AG10803 (cell line): ENCODE measurements around the gene KIFC3.

Experiments used
- DNase-seq: peaks from one replicate; pipeline ENCODE4 v3.0.0; 2010; ENCODE audit warnings: low read depth
- H3K4me3 ChIP-seq: 2 replicates; pipeline ENCODE4 v1.5.1; 2011; ENCODE audit warnings: mild to moderate bottlenecking, low read length, control low read depth
- TF ChIP-seq, protein P1 (sequence below): conservative IDR thresholded peaks from 2 replicates; pipeline ENCODE4 v1.5.1; 2011; ENCODE audit warnings: mild to moderate bottlenecking, low read length, control low read depth, inconsistent platforms

Gene KIFC3

GRCh38 chr16:57788951-57789350 lies 13.3 kb downstream of the KIFC3 start:
- DNase-seq, result no peak
- no peak overlapping the region for H3K4me3 ChIP-seq
- TF ChIP-seq, protein P1, sequence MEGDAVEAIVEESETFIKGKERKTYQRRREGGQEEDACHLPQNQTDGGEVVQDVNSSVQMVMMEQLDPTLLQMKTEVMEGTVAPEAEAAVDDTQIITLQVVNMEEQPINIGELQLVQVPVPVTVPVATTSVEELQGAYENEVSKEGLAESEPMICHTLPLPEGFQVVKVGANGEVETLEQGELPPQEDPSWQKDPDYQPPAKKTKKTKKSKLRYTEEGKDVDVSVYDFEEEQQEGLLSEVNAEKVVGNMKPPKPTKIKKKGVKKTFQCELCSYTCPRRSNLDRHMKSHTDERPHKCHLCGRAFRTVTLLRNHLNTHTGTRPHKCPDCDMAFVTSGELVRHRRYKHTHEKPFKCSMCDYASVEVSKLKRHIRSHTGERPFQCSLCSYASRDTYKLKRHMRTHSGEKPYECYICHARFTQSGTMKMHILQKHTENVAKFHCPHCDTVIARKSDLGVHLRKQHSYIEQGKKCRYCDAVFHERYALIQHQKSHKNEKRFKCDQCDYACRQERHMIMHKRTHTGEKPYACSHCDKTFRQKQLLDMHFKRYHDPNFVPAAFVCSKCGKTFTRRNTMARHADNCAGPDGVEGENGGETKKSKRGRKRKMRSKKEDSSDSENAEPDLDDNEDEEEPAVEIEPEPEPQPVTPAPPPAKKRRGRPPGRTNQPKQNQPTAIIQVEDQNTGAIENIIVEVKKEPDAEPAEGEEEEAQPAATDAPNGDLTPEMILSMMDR, result no peak

DNA sequence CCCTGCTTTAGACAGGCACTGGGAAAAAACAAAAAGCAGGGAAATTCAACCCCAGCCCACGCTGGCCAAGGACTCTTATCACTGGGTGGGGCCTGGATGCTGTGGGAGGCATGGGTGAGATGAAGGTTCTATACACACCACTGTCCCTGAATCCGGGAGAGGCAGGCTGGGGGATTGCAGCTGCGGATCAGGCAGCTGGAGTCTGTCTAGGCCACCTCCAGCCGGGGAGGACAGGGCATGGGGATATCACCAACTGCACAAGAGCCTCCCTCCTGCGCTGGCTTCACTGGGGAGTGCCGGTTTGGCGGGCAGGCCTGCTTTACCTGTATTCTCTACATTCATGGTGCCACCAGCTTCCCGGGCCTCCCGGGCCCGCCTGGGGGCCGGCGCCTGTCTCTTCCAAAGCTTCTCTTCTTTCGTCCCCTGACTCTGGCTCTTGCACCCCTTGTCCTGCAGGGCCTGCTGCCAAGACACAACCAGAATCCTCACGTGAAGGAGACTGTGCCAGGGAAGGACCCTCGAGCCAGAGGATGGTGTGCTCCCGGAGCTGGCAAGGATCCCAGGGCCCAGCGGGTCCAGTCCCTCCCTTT lies 13.9 kb downstream of the KIFC3 start:
- DNase-seq, result no peak
- H3K4me3 ChIP-seq, result no peak overlapping the region
- TF ChIP-seq, protein P1, result no peak

- TF ChIP-seq, protein P1, result no peak
- no peak for DNase-seq
- no peak overlapping the region for H3K4me3 ChIP-seq
Measured at GRCh38 chr16:57787519-57787905, 14.8 kb downstream of the KIFC3 start.

GRCh38 chr16:57786632-57787518 lies 15.4 kb downstream of the KIFC3 start:
- TF ChIP-seq, protein P1, result no peak
- H3K4me3 ChIP-seq, result no peak overlapping the region
- DNase-seq, result no peak

DNA sequence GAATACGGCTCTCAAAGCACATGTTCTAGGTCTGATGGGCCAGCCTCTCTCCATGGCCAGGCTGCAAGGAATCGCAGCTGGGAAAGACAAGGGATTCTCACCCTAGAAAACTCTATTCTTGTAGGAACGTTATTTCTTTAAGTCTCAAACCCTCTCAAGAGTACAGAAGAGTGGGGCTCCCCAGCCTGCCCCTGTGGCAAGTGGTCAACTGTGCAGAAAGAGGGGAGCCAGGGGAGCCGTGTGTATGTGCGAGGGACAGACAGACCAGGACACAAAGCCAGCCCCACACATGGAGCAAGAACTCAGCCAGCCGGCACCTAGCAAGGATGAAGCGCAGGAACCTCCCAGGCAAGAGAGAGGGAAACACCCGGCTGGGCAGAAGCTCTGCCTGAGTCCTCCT lies 16.4 kb downstream of the KIFC3 start:
- no peak overlapping the region for H3K4me3 ChIP-seq
- TF ChIP-seq, protein P1, result no peak
- DNase-seq, result no peak

- DNase-seq, result no peak
- TF ChIP-seq, protein P1, result no peak
- H3K4me3 ChIP-seq, result no peak overlapping the region
Measured at GRCh38 chr16:57785385-57785784, 16.9 kb downstream of the KIFC3 start.

DNA sequence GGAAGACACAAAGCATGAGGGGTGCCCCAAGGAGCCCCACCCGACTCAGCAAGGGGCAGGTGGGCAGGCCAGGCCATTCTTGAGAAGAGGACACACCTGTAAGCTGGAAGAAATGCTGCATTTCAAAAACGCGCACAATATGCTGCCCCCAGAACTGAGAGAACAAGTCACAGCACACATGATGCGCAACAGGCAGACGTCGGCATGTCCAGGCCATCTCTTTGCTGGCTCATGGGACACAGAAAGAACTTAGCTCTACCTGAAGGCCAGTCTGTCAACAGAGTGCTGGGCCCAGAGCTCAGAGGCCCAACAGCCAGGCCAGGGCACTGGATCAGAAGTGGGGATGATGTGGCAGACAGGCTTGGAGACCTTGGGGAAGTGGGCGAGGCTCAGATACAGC lies 18.0 kb downstream of the KIFC3 start:
- no peak overlapping the region for H3K4me3 ChIP-seq
- no peak for DNase-seq
- TF ChIP-seq, protein P1, result no peak
